Vagina (tissue), 2 donors: ENCODE measurements around the gene NACC2. TPM values are rescaled to one million over a fixed set of nuclear protein-coding genes. Genes with fewer than 3 reads are reported as not detected.
A peak's percentile ranks its signal among the peaks of the same experiment; 100 is the strongest.

Experiments
- DNase-seq, 2 donors: peaks; one replicate each; pipeline ENCODE4 v3.0.0-alpha.2; 2017; ENCODE audit errors: extremely low spot score in 2 of 2
- H3K27ac ChIP-seq: fragments of 200-600 bp; sonication (generic); one replicate; pipeline ENCODE4 v1.5.1; 2019
- H3K27me3 ChIP-seq: fragments of 200-600 bp; sonication (generic); one replicate; pipeline ENCODE4 v1.5.1; 2019
- H3K36me3 ChIP-seq, 2 donors: fragments of 200-600 bp; sonication (generic); one replicate each; pipeline ENCODE4 v1.5.1; 2017 to 2019
- H3K4me1 ChIP-seq: fragments of 200-600 bp; sonication (generic); one replicate; pipeline ENCODE4 v1.5.1; 2019
- H3K4me3 ChIP-seq, 2 donors: fragments of 200-600 bp; sonication (generic); 1 replicate in 1 of 2; 2 replicates in 1 of 2; pipeline ENCODE4 v1.5.1; 2016 to 2019
- H3K9me3 ChIP-seq: fragments of 200-600 bp; sonication (generic); one replicate; pipeline ENCODE4 v1.5.1; 2019
- CTCF ChIP-seq, 3 experiments: fragments of 450-650 bp in 2 of 3; fragments of 200-600 bp in 1 of 3; sonication (generic) in 1 of 3; IDR thresholded peaks; one replicate each; pipeline ENCODE4 v1.5.1; 2017 to 2019; ENCODE audit warnings: antibody characterized with exemption in 3 of 3, mild to moderate bottlenecking in 2 of 3, moderate library complexity in 2 of 3
- POLR2A ChIP-seq, 2 donors: fragments of 450-650 bp; IDR thresholded peaks; one replicate each; pipeline ENCODE4 v1.6.1; 2017; ENCODE audit warnings: antibody characterized with exemption in 2 of 2, mild to moderate bottlenecking in 2 of 2, moderate library complexity in 2 of 2
- POLR2AphosphoS5 ChIP-seq, 2 donors: sonication (generic); formaldehyde crosslinking; IDR thresholded peaks; one replicate each; pipeline ENCODE4 v1.9.0; 2017; ENCODE audit warnings: antibody characterized with exemption in 2 of 2, mild to moderate bottlenecking in 2 of 2, low read depth in 1 of 2; ENCODE audit not compliant: insufficient read depth in 1 of 2
- intact Hi-C: fragments of 100-400 bp; cut with DNase I; formaldehyde crosslinking; loops from one replicate; pipeline ENCODE4 v1.15.1; 2023
- total RNA-seq: library from RNA; depleted of rRNA; stranded (reverse); fragments of >200 nt; gene quantifications from one replicate; pipeline ENCODE4 v1.2.3, GENCODE V29; 2016

NACC2 gene
- total RNA-seq, 1 donor from 2014 or later, result 21.1 TPM

- Histone ChIP-seq H3K9me3 (no peaks in the 10 kb centered on the region), H3K27ac (no peak overlapping the region), H3K4me1 (peaks cover 31% of the 10 kb centered on the region), H3K27me3 (no peaks in the 10 kb centered on the region), H3K4me3 (no peak overlapping the region), H3K36me3 (no peaks in the 10 kb centered on the region)
- no peak for DNase-seq
- no peak for TF ChIP-seq POLR2A (IDR thresholded peaks at IDR 0.05)
- TF ChIP-seq POLR2AphosphoS5 (IDR thresholded peaks at IDR 0.05; ENCODE audit: insufficient read depth in 1 of 2, low read depth in 1 of 2), result no peak
- no peak for TF ChIP-seq CTCF (IDR thresholded peaks at IDR 0.05)
- intact Hi-C loops, result no loop called here
Observed at GRCh38 chr9:136100700-136101614, 5.9 kb upstream of the NACC2 start.

DNA sequence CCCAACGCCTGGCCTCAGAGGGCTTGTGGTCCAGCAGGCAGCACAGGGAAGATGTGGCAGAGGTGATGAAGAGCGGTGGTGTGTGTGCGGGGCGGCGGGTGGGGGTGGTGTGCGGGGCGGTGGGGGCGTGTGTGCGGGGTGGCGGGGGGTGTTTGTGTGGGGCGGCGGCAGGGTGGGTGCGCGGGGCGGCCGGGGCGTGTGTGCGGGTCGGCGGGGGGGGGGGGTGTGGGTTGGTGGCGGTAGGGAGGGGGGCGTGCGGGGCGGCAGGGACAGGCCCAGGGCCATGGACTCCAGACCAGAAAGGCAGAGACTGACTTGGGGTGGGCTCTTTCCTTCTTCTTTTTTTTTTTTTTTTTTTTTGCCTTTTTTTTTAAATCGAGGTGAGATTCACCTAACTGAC lies 4.5 kb upstream of the NACC2 start:
- no peak overlapping the region for H3K27ac ChIP-seq
- TF ChIP-seq CTCF (IDR thresholded peaks at IDR 0.05), result no peak
- TF ChIP-seq POLR2A (IDR thresholded peaks at IDR 0.05), result no peak
- TF ChIP-seq POLR2AphosphoS5 (IDR thresholded peaks at IDR 0.05; ENCODE audit: insufficient read depth in 1 of 2, low read depth in 1 of 2), result no peak

DNA sequence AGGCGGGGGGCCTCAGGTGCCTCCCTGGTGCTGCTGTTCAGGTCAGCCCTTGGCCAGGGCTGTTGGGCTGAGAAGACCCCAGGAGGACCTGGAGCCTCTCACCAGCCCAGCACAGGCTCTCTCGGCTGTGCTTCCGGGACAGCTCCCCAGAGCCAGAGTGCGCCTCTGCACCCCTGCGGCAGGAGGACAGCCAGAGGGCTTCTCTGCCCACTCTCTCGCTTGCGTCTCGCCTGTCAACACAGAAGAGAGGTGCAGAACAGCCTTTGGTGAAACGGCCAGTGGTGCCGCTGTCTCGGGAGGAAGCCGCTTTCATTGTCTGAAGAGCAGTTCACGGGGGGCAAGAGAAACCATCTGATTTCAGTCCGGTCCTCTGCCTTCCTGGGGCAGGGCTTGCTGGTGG lies 3.8 kb upstream of the NACC2 start:
- Histone ChIP-seq H3K4me1 (peaks cover 18% of the 10 kb centered on the region), H3K27me3 (no peaks in the 10 kb centered on the region), H3K9me3 (no peaks in the 10 kb centered on the region), H3K27ac (no peak overlapping the region), H3K4me3 (no peak overlapping the region), H3K36me3 (no peaks in the 10 kb centered on the region)
- no peak for TF ChIP-seq POLR2A (IDR thresholded peaks at IDR 0.05)
- TF ChIP-seq POLR2AphosphoS5 (IDR thresholded peaks at IDR 0.05; ENCODE audit: insufficient read depth in 1 of 2, low read depth in 1 of 2), result no peak
- no peak for TF ChIP-seq CTCF (IDR thresholded peaks at IDR 0.05)
- DNase-seq, result no peak
- intact Hi-C loops, result no loop called here

More for the DNA sequence above, 4.5 kb upstream of the NACC2 start:
- H3K27me3 ChIP-seq, result no peaks in the 10 kb centered on the region
- H3K9me3 ChIP-seq, result no peaks in the 10 kb centered on the region
- H3K4me3 ChIP-seq, result no peak overlapping the region
- no peak for DNase-seq
- peaks cover 20% of the 10 kb centered on the region for H3K4me1 ChIP-seq
- H3K36me3 ChIP-seq, result no peaks in the 10 kb centered on the region
- intact Hi-C loops, result no loop called here

GRCh38 chr9:136098210-136098609 lies 3.1 kb upstream of the NACC2 start:
- H3K4me3 ChIP-seq, result no peak overlapping the region
- TF ChIP-seq CTCF (IDR thresholded peaks at IDR 0.05) (no peak), POLR2A (IDR thresholded peaks at IDR 0.05) (no peak), POLR2AphosphoS5 (IDR thresholded peaks at IDR 0.05; ENCODE audit: insufficient read depth in 1 of 2, low read depth in 1 of 2) (no peak)
- H3K27ac ChIP-seq, result no peak overlapping the region
- no peaks in the 10 kb centered on the region for H3K36me3 ChIP-seq
- H3K27me3 ChIP-seq, result no peaks in the 10 kb centered on the region
- no peak for DNase-seq
- intact Hi-C loops, result no loop called here
- H3K9me3 ChIP-seq, result no peaks in the 10 kb centered on the region
- H3K4me1 ChIP-seq, result peaks cover 21% of the 10 kb centered on the region

GRCh38 chr9:136096505-136097001 lies 1.5 kb upstream of the NACC2 start:
- Histone ChIP-seq H3K9me3 (no peaks in the 10 kb centered on the region), H3K36me3 (no peaks in the 10 kb centered on the region), H3K4me3 (no peak overlapping the region), H3K27me3 (no peaks in the 10 kb centered on the region), H3K27ac (peak overlapping the region; percentile 87), H3K4me1 (peaks cover 38% of the 10 kb centered on the region)
- no peak for DNase-seq
- TF ChIP-seq POLR2A (IDR thresholded peaks at IDR 0.05), result no peak
- no peak for TF ChIP-seq POLR2AphosphoS5 (IDR thresholded peaks at IDR 0.05; ENCODE audit: insufficient read depth in 1 of 2, low read depth in 1 of 2)
- no peak for TF ChIP-seq CTCF (IDR thresholded peaks at IDR 0.05)
- intact Hi-C loops, result no loop called here
